Upper lobe of right lung (tissue), 1 donor: Measurements from ENCODE around the gene UNC13D. TPM values are rescaled to one million over a fixed set of nuclear protein-coding genes. Genes with fewer than 3 reads are reported as not detected.
A peak's percentile ranks its signal among the peaks of the same experiment; 100 is the strongest.

ENCODE experiments used
- ATAC-seq: fragments of 200-7000 bp; cut with Tn5 transposase; one replicate; pipeline ENCODE4 v1.9.1; 2020; ENCODE audit warnings: mild to moderate bottlenecking, moderate library complexity
- DNase-seq: peaks from one replicate; pipeline ENCODE4 v3.0.0-alpha.2; 2020
- H3K27ac ChIP-seq: fragments of 200-600 bp; one replicate; pipeline ENCODE4 v1.8.0; 2022
- H3K27me3 ChIP-seq: fragments of 200-600 bp; one replicate; pipeline ENCODE4 v1.8.0; 2022; ENCODE audit warnings: mild to moderate bottlenecking
- H3K36me3 ChIP-seq: fragments of 200-600 bp; one replicate; pipeline ENCODE4 v1.8.0; 2022
- H3K4me1 ChIP-seq: fragments of 200-600 bp; one replicate; pipeline ENCODE4 v1.8.0; 2022
- H3K4me3 ChIP-seq: fragments of 200-600 bp; one replicate; pipeline ENCODE4 v1.8.0; 2022; ENCODE audit warnings: mild to moderate bottlenecking
- H3K9me3 ChIP-seq: fragments of 200-600 bp; one replicate; pipeline ENCODE4 v1.8.0; 2022
- CTCF ChIP-seq: fragments of 200-600 bp; IDR thresholded peaks from one replicate; pipeline ENCODE4 v1.8.0; 2022; ENCODE audit warnings: antibody characterized with exemption
- intact Hi-C: fragments of 100-400 bp; cut with DNase I; formaldehyde crosslinking; loops from one replicate; pipeline ENCODE4 v1.11.0; 2022
- total RNA-seq: library from RNA; stranded (reverse); fragmentation: NEBNext Ultra II Directional; extraction: Animal tissue kit (Norgen Biotek cat#: 25700); gene quantifications from one replicate; pipeline ENCODE4 v1.2.1, GENCODE V29; 2021
- donor health status: DM: no; HTN: yes; CAD: no; lungs with severe emphysema.

UNC13D gene
- total RNA-seq, 1 donor from 2014 or later, result 145 TPM

GRCh38 chr17:75832164-75832651, 12.0 kb downstream of the UNC13D start:
- H3K4me1 ChIP-seq, result peaks cover 13% of the 10 kb centered on the region
- H3K27me3 ChIP-seq, result no peaks in the 10 kb centered on the region
- H3K4me3 ChIP-seq, result no peak overlapping the region
- no peaks in the 10 kb centered on the region for H3K9me3 ChIP-seq
- TF ChIP-seq CTCF, result no peak
- intact Hi-C loops, result no loop called here
- peaks cover 60% of the 10 kb centered on the region for H3K36me3 ChIP-seq
- H3K27ac ChIP-seq, result peak overlapping the region; percentile 72
- peak; percentile 67 for DNase-seq
- peak; percentile 70 for ATAC-seq

- Histone ChIP-seq H3K27me3 (no peaks in the 10 kb centered on the region), H3K4me1 (peaks cover 16% of the 10 kb centered on the region), H3K27ac (no peak overlapping the region), H3K9me3 (no peaks in the 10 kb centered on the region), H3K4me3 (no peak overlapping the region), H3K36me3 (peaks cover 52% of the 10 kb centered on the region)
- ATAC-seq (peak; percentile 1), DNase-seq (no peak)
- no peak for TF ChIP-seq CTCF
- intact Hi-C loops, result no loop called here
Observed at GRCh38 chr17:75831032-75831571, 13.1 kb downstream of the UNC13D start.

- H3K4me3 ChIP-seq, result no peak overlapping the region
- ATAC-seq (no peak), DNase-seq (no peak)
- intact Hi-C loops, result no loop called here
- H3K27me3 ChIP-seq, result no peaks in the 10 kb centered on the region
- H3K27ac ChIP-seq, result no peak overlapping the region
- H3K36me3 ChIP-seq, result peaks cover 50% of the 10 kb centered on the region
- H3K4me1 ChIP-seq, result peaks cover 16% of the 10 kb centered on the region
- H3K9me3 ChIP-seq, result no peaks in the 10 kb centered on the region
- peak; percentile 43 for TF ChIP-seq CTCF
Observed at GRCh38 chr17:75830164-75831031, 13.8 kb downstream of the UNC13D start.

- Histone ChIP-seq H3K36me3 (peaks cover 50% of the 10 kb centered on the region), H3K27ac (no peak overlapping the region), H3K4me1 (peaks cover 16% of the 10 kb centered on the region), H3K27me3 (no peaks in the 10 kb centered on the region), H3K4me3 (no peak overlapping the region), H3K9me3 (no peaks in the 10 kb centered on the region)
- intact Hi-C loops, result no loop called here
- no peak for TF ChIP-seq CTCF
- ATAC-seq (no peak), DNase-seq (no peak)
Observed at GRCh38 chr17:75829747-75830146, 14.5 kb downstream of the UNC13D start.

GRCh38 chr17:75828741-75829140, 15.5 kb downstream of the UNC13D start:
- no peak for DNase-seq
- Histone ChIP-seq H3K27ac (no peak overlapping the region), H3K4me1 (peaks cover 16% of the 10 kb centered on the region), H3K4me3 (no peak overlapping the region), H3K36me3 (peaks cover 55% of the 10 kb centered on the region), H3K27me3 (no peaks in the 10 kb centered on the region), H3K9me3 (no peaks in the 10 kb centered on the region)
- intact Hi-C loops, result no loop called here
- no peak for TF ChIP-seq CTCF
- no peak for ATAC-seq
